NCI-H2029 (cell line): ENCODE data around the gene PPIG.
"Not testable (repeated sequence)": the region's sequence is repeated elsewhere in the genome, so short reads cannot be mapped to it uniquely, and the experiment has no call there.

ENCODE experiments used
- DNase-seq: peaks from one replicate; lab custom pipeline; 2025; lab: John Stamatoyannopoulos, UW

Gene PPIG

DNA sequence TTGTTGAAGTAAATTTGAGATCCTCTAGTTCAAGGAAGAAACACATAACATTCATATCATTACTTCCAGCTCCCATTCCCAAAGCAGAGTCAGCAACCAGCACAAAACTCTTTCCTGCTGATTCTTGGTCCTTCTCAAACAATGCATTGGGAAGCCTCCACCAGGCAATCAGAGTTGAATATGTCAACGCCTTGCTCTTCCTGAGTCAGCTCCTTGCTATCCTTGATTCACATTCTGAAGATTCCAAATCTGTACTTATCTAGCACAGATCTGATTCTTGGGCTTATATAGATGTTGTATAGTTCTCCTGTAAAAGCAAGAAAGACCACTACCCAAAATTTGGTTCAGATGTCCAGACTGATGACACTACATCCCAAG lies 80.4 kb downstream of the PPIG start:
- no peak for DNase-seq

DNA sequence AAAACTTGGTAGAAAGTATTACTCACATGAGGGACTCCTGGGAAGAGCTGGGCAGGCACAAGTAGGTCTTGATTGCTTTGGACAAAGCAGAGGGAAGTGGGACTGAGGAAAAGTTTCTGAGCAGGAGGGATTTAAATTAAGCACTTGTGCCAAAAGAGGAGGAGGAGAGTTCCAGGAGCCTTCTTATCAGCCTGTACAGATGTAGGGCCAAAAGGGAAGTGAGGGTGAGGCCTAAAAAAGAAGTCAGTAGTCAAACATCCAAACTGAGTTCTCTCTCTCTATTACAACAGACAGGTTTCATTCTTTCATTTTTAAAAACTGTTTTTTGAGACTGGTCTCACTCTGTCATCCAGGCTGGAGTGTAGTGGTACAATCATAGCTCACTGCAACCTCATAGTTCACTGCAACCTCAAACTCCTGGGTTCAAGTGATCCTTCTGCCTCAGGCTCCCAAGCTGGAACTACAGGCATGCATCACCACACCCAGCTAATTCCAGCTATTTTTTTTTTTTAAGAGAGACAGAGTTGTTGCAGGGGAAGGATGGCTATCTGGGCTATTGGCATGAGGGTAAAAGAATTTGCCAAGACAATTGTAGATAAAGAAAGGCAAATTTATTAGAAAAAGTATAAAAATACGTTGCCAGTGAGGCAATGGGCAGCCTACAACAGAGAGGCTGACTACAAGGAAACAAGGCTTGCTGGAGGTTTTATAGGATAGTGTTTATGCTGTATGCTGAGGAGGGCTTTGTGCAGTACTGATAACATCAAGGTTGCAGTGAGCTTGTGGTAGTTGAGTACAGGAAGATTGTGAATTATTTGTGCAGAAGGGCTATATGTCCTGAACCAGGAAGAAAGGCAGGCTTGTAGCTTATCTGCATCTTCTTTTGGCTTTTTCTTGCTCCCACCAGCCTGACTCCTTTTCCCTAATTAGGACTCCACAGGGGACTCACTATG lies 81.1 kb downstream of the PPIG start:
- DNase-seq, result no peak

DNA sequence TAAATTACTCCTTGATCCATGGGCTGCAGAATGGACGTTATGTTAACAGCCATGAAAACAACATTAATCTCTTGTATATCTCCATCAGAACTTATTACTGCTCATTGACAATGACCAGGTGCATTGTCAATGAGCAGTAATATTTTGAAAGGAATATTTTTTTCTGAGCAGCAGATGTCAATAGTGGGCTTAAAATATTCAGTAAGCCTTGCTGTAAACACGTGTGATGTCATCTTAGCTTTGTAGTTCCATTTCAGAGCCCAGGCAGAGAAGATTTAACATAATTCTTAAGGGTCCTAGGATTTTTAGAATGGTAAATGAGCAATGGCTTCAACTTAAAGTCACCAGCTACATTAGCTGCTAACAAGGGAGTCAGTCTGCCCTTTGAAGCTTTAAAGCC lies 83.4 kb downstream of the PPIG start:
- no peak for DNase-seq

DNA sequence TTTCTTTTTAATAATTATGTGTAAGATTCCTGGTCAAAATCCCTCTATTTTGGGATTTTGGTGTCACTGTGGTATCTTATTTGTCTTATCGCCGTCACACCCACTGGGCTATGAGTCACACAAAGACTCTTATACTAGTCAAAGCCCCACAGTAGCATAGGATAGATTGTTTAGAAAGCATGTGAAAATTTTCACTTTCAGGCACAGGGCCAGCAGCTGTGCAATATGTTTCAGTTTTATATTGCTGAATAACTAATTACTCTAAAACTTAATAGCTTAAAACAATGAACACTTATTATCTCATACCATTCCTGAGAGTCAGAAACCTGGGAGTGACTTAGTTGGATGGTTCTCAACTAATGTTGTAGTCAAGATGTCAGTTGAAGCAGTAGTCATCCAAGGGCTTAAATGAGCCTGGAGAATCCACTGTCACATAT lies 86.1 kb downstream of the PPIG start:
- no peak for DNase-seq

DNA sequence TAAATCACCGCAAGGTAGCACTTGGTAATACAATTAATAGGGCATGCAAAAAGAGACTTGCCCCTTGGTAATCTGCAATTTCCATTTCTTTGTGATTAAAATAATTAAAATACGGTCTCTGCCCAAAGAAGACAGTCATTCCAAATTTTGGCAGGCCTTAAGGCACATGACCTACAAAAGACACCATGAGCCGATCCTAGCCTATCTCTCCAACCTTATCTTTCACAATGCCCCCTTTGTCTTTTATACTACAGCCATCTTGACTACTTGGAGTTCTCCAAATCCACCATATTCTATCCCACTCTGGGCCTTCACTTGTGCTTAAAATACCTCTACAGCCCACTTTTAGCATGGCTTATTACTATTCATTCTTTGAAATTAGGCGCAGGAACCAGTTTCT lies 86.8 kb downstream of the PPIG start:
- DNase-seq, result no peak

DNA sequence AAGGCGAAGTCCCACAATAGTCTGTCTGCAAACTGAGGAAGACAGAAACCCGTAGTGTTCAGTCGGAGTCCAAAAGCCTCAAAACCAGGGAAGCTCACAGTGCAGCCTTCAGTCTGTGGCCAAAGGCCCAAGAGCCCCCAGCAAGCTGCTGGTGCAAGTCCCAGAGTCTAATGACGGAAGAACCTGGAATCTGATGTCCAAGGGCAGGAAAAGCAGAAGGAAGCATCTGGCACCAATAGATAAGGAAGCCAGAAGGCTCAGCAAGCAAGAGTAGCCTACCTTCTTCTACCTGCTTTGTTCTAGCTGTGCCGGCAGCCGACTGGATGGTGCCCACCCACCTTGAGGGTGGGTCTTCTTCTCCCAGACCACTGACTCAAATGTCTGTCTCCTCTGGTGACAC lies 88.3 kb downstream of the PPIG start:
- no peak for DNase-seq

DNA sequence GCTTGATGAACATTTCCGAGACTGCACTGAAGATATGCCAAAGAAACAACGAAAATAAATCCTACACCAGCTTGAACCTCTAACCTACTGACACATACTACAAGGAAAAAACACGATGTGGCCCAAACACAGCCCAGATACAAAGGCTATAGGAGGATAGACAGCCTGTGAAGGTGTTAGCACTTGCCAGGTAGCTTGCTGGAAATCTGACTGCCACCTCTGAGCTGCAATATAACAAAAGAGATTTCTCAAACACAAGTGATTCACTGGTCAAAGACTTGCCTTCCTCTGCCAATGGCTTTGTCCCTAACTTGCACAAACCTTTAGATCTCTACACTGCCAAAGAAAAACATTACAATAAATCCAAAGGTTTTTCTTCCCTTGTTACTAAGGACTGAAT lies 89.0 kb downstream of the PPIG start:
- no peak for DNase-seq

DNA sequence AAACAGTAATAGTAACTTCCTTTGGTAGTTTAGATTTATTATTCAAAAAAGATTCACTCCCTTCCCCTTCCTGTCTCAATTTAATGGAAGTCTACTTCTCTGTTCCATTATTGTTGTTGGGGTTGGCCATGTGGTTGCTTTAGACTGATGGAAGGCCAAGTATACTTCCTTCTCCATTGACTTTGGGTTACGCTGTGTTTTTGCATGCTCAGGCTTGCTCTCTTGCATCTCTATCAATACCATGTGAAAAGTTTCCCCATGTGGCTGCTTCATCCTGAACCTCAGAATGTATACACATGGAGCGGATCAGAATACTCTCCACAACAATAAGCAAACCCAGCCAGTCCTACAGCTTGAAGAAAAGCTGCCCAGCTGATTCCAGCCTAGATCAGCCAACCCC lies 89.8 kb downstream of the PPIG start:
- no peak for DNase-seq

DNA sequence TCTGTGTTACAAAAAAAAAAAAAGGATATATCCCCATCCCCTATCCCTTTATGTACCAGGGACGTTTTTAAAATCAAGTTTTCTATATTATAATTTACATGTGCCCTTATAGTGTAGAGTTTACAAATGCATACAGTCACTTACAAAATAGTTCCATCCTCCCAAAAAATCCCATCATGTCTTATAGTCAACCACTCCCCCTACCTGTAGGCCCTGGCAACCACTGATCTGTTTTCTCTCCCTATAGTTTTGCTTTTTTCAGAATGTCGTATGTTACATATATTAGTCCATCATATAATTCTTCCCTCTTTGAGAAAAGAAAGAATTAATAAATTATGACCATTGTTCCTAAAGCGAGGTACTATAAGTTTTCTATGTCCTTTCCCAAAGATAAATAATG lies 92.2 kb downstream of the PPIG start:
- no peak for DNase-seq

DNA sequence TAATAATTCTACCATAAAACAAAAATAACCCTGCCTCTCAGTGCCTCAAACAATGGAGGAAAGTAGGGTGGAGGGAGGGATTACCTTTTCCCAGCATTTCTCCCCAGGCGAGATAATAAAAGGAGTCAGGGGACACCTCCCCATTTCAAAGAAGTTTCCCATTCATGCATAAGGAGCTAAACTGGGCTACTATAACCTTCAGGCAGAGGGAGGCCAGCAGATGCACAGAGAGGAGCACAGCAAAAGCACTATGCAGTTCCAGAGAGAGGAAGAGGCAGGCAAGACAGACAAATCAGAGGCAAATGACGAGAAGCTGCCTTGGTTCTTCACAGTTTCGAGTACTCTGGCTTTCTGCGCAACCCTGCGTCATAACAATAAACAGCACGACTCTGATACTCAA lies 92.7 kb downstream of the PPIG start:
- DNase-seq, result no peak

DNA sequence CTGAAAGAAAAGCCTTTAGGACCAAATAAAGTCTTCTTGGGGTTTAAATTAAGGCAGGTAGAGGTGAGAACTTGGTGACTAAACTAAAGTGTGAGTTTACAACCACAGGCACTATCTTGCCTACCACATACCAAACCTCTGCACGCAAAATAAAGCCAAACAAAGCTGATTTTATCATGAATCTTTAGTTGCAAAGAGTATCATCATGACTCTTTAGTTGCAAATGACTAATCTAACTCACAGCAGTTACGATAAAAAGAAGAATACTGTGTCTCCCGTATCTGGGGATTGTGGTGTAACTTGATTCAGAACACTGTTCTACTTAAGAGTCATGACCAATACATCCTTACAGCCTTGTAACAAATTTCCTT lies 98.9 kb downstream of the PPIG start:
- no peak for DNase-seq

DNA sequence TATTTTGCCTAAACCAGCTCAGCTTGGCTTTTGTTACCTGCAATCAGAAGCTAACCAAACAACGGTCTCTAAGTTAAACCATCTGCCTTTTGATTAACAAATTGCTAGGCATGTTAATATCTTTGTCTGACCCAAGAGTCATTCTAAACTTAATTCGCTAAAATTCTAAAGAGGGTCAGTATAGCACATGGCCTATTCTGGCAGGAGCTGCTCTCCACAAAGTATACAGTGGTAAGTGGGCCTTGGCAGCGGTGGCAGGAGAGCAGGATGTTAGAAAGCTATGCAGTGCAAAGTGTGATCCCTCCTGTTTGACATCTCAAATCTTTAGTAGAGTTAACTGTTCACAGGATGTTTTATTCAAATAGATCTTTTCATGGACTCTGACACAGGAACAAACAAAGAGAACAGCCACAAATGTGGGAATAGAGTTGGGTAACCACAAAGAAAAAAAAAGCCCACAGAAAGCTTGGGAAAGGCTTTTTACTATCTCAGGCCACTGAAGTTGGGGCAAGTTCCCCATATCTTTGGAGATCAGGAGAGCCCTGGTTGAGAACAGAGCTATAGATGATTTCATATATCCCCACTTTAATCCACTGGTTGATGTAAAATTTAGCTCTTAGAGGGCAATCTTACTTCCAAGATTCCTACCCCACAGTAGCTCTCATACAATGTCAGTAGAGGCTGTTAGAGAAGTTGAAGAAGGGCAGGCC lies 99.4 kb downstream of the PPIG start:
- DNase-seq, result no peak

DNA sequence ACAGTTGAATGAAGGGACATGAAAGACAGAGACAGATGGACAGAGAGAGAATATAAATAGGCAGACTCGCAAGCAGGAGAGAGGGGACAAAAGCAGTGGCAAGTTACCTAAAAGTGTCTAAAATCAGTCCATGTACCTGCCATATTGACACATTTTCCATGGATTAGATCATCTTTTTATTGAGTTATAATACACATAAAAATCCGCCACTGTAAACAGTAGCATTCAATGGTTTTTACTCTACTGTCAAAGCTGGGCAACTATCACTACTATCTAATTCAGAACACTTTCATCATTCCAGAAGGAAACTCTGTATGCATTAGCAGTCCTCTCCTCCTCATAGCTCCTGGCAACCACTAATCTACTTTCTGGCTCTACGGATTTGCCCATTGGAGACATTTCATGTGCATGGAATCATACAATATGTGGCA lies 100.0 kb downstream of the PPIG start:
- no peak for DNase-seq

DNA sequence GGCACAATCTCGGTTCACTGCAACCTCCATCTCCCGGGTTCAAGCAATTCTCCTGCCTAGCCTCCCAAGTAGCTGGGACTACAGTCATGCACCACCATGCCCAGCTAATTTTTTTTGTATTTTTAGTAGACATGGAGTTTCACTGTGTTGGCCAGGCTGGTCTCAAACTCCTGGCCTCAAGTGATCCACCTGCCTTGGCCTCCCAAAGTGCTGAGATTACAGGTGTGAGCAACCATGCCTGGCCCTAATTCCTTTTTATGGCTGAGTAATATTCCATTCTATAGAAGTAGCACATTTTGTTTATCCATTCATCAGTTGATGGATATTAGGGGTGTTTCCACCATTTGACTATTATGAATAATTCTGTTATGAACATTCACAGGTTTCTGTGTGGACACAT lies 100.6 kb downstream of the PPIG start:
- DNase-seq, result not testable (repeated sequence)

DNA sequence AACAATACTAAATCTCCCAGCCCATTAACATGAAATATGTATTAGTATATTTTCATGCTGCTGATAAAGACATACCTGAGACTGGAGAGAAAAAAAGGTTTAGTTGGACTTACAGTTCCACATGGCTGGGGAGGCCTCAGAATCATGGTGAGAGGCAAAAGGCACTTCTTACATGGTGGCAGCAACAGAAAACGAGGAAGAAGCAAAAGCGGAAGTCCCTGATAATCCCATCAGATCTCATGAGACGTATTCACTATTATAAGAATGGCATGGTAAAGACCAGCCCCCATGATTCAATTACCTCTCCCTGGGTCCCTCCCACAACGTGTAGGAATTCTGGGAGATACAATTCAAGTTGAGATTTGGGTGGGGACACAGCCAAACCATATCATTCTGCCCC lies 102.7 kb downstream of the PPIG start:
- not testable (repeated sequence) for DNase-seq

DNA sequence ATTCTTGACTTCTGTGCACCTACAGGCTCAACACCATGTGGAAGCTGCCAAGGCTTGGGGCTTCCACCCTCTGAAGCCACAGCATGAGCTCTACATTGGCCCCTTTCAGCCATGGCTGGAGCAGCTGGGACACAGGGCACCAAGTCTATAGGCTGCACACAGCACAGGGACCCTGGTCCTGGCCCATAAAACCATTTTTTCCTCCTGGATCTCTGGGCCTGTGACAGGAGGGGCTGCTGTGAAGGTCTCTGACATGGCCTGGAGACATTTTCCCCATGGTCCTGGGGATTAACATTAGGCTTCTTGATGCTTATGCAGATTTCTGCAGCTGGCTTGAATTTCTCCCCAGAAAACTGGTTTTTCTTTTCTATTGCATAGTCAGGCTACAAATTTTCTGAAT lies 103.8 kb downstream of the PPIG start:
- not testable (repeated sequence) for DNase-seq

DNA sequence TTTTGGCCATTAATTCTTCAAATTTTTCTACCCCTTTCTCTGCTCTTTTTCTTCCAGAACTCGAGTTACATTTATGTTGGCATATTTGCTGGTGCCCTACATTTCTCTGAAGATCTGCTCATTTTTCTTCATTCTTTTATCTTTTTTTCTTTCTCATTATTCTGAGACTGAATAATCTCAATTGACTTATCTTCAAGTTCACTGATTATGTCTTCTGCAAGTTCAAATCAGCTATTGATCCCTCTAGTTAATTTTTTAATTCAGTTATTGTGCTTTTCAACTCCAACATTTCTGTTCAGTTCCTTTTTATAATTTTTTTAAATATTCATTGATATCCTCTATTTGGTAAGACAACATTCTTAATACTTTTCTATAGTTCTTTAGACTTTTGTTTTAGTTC lies 106.8 kb downstream of the PPIG start:
- no peak for DNase-seq
